GM20000 (cell line): ENCODE results near the gene NKD1.

Source experiments
- DNase-seq: peaks from one replicate; pipeline ENCODE4 v3.0.0; 2012; ENCODE audit warnings: low spot score
- TF ChIP-seq, protein P1 (sequence below): IDR thresholded peaks from 2 replicates; pipeline ENCODE4 v1.5.1; 2012; ENCODE audit warnings: mild to moderate bottlenecking, control low read depth; ENCODE audit errors: extremely low read depth, missing control alignments

Gene NKD1

DNA sequence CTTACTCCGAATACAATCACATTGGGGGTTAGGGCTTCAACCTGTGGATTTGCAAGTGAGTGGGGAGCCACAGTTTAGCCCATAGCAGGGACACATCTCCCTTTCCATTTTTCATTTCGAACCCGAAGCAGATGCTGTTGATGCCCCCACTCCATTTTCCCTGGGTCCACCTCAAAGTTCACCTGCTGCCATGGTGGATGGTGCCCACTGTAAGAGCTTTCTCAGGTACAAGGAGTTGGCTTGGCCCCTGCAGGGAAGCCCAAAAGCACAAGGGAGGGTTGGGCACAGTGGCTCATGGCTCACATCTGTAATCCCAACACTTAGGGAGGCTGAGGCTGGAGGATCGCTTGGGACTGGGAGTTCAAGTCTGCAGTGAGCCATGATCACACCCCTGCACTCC lies 81.1 kb downstream of the NKD1 start:
- TF ChIP-seq, protein P1, sequence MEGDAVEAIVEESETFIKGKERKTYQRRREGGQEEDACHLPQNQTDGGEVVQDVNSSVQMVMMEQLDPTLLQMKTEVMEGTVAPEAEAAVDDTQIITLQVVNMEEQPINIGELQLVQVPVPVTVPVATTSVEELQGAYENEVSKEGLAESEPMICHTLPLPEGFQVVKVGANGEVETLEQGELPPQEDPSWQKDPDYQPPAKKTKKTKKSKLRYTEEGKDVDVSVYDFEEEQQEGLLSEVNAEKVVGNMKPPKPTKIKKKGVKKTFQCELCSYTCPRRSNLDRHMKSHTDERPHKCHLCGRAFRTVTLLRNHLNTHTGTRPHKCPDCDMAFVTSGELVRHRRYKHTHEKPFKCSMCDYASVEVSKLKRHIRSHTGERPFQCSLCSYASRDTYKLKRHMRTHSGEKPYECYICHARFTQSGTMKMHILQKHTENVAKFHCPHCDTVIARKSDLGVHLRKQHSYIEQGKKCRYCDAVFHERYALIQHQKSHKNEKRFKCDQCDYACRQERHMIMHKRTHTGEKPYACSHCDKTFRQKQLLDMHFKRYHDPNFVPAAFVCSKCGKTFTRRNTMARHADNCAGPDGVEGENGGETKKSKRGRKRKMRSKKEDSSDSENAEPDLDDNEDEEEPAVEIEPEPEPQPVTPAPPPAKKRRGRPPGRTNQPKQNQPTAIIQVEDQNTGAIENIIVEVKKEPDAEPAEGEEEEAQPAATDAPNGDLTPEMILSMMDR, result no peak
- DNase-seq, result no peak

DNA sequence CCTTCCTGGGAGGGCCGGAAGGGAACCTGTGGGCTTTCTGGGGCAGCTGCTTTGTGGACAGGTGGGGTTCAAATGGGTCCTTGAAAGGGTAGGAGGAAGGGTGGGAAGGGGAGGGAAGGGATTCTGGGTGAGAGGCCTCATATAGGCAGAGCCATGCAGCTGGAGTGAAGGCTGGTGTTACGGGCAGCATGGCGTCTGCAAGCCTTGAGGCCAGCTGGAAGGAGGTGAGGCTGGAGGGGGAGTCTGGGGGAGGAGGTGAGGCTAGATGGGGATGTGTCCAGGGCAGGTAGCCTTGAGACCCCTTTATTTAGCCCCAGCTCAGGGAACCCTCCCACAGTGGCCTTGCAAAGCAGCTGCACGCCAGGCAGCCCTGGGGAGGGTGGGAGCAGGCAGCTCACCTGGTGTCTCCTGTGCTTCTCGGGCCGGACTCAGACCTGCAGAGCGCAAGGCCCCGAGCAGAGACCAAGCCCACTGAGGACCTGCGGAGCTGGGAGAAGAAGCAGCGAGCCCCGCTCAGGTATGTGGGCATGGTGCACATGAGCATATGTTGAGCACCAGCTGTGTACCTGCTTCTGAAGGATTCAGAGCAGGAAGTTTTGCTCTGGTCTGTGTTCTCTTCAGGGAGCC lies 82.3 kb downstream of the NKD1 start:
- DNase-seq, result no peak
- TF ChIP-seq, protein P1, result no peak

DNA sequence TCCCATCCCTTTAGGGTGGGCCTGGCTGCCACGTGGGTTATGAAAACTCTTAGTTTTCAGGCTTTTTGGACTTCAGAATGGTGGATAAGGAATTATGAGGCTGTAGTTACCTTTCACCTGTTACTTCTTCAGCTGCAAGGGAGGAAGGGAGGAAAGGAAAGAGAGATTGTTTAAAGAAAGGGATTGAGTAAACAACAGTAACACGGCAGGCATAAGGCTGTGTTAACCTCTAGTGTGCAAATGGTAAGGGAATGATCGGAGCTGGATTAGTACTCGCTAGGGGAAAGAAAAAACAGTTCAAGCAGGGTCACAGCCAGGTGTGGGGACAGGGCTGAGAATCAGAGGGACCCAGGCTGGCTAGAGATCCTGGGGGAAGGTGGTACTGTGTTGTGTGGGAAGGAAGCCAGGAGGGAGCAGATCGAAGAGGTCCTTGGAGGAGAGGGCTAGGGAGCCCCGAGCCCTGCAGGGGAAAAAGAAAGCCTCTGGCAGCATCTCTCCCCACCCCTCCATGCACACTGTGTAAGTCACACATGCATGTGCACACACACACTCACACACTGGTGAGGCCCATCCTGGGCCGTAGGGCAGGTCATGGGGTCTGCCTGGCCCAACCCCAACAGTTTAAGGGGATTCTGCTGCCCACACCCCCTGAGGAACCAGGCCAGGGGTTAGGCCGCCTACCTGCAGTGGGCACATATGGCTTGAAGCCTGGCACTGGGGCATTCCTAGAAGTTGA lies 83.2 kb downstream of the NKD1 start:
- DNase-seq, result no peak
- TF ChIP-seq, protein P1, result no peak

DNA sequence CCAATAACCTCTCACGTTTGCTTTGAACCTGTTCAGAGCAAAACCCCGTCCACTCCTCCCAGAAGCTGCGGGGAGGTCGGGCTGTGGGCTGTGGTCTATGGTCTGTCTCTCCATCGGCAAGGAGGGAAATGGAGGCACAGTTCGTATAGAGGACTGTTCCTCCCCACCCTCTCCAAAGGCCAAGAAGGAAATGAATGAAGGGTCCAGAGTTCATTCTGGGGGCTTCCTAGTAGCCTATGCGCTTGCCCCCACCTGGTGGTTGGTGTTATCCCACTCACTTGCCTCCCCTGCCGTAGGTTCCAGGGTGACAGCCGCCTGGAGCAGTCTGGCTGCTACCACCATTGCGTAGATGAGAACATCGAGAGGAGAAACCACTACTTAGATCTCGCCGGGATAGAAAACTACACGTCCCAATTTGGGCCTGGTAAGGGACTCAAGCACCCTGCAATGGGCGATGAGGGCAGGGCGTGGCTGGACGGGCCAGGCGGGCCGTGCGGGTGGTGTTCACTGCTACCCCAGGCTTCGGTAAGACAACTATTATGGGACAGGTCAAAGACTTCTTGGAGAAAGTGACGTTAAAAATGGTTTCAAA lies 83.9 kb downstream of the NKD1 start:
- DNase-seq, result no peak
- TF ChIP-seq, protein P1, result no peak

DNA sequence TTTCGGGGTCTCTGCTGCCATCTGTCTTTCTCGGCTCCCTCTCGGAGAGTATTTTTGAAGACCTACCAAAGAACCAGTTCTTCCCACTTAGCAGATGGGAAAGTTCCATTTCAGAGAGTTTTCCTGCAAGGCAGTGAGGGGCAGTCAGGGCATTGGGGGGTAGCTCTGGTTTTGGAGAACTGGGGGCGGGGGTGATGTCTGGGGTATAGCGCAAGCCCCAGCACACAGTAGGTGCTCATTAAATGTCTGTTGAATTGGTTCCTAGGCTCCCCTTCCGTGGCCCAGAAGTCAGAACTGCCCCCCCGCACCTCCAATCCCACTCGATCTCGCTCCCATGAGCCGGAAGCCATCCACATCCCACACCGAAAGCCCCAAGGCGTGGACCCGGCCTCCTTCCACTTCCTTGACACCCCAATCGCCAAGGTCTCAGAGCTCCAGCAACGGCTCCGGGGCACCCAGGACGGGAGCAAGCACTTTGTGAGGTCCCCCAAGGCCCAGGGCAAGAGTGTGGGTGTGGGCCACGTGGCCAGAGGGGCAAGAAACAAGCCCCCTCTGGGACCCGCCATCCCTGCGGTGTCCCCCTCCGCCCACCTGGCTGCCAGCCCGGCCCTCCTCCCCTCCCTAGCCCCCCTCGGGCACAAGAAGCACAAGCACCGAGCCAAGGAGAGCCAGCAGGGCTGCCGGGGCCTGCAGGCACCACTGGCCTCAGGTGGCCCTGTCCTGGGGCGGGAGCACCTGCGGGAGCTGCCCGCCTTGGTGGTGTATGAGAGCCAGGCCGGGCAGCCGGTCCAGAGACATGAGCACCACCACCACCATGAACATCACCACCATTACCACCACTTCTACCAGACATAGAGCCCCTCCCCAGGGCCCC lies 85.0 kb downstream of the NKD1 start:
- DNase-seq, result no peak
- TF ChIP-seq, protein P1, result no peak

DNA sequence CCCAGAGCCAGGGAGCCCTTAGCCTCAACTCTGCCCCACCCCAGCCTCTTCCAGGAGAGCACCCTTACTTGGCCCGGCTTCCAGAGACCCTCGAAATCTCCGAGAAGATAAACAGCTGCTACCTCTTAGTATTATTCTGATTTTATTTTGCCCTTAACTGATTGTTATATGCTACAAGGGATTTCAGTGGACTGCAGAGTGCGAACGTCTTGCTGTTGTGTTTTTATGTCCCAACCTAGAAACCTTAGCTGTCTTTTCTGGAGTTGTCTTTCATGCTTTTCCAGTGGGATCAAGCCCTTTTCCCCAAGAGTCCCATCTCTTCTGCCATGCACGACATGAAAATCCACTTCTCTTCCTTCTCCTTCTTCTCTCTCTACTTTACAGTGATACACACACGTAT lies 85.9 kb downstream of the NKD1 start:
- no peak for DNase-seq

More for the DNA sequence above, 85.9 kb downstream of the NKD1 start:
- TF ChIP-seq, protein P1, result no peak
